Measurements from ENCODE around the gene KLHL14.

- no peak for TF ChIP-seq CTCF (IDR thresholded peaks at IDR 0.05; ENCODE audit: low read depth, low read length)
- no peak for TF ChIP-seq EZH2phosphoT487 (IDR thresholded peaks at IDR 0.05; ENCODE audit: low read depth)
These were observed 61.0 kb downstream of the KLHL14 start for GRCh38 chr18:32711862-32712261.

Data from OCI-LY3 (cell line).